Left ventricle myocardium inferior (tissue), 1 donor: ENCODE results near the gene LRRFIP2. TPM values are rescaled to one million over a fixed set of nuclear protein-coding genes. Genes with fewer than 3 reads are reported as not detected.

Experiments
- DNase-seq: peaks from one replicate; pipeline ENCODE4 v3.0.0-alpha.2; 2020
- H3K27ac ChIP-seq: fragments of 200-600 bp; replicated peaks from 2 replicates; pipeline ENCODE4 v1.8.0; 2021
- H3K27me3 ChIP-seq: fragments of 200-600 bp; 2 replicates; pipeline ENCODE4 v1.8.0; 2021; ENCODE audit warnings: low read depth
- H3K36me3 ChIP-seq: fragments of 200-600 bp; 2 replicates; pipeline ENCODE4 v1.8.0; 2021
- H3K4me1 ChIP-seq: fragments of 200-600 bp; 2 replicates; pipeline ENCODE4 v1.8.0; 2021
- H3K4me3 ChIP-seq: fragments of 200-600 bp; 2 replicates; pipeline ENCODE4 v1.8.0; 2021; ENCODE audit warnings: mild to moderate bottlenecking, moderate library complexity
- H3K9me3 ChIP-seq: fragments of 200-600 bp; replicated peaks from 2 replicates; pipeline ENCODE4 v1.8.0; 2021
- intact Hi-C: fragments of 100-400 bp; cut with micrococcal nuclease; formaldehyde crosslinking; loops from one replicate; pipeline ENCODE4 v1.11.0; 2022
- total RNA-seq: library from RNA; stranded (reverse); fragmentation: NEBNext Ultra II Directional; extraction: Animal tissue kit (Norgen Biotek cat#: 25700); gene quantifications from one replicate; pipeline ENCODE4 v1.2.1, GENCODE V29; 2021
- TF ChIP-seq, protein P1 (sequence below): fragments of 200-600 bp; IDR thresholded peaks from 2 replicates; pipeline ENCODE4 v1.8.0; 2021; ENCODE audit warnings: antibody characterized with exemption, mild to moderate bottlenecking, borderline replicate concordance
- donor health status: DM: no; HTN: yes; CAD: no; lungs with severe emphysema.

Gene LRRFIP2
- total RNA-seq, 1 donor from 2014 or later: 155 TPM

DNA sequence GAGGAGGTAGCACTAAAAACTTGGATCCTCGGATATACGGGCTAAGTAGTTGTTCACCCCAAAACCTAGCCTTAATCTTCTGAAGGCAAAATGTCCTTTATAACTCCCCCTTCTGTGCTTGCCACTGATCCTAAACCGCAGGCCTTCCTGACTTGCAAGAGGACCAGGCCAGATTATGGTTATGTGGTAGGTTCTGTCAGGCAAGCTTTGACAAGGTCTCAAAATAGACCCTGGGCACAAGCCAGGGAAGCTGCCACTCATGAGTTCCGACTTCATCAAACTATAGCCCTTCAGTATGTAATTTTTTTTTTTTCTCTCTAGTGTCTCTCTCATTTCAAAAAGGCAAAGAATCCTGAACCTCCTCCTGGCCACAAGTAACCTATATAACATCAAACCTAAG is 3.2 kb downstream of the LRRFIP2 start:
- peaks cover 25% of the 10 kb centered on the region for H3K36me3 ChIP-seq
- H3K27me3 ChIP-seq: no peaks in the 10 kb centered on the region
- DNase-seq: peak; percentile 44
- H3K9me3 ChIP-seq: no peaks in the 10 kb centered on the region
- peak overlapping the region; percentile 17 for H3K4me3 ChIP-seq
- TF ChIP-seq, protein P1, sequence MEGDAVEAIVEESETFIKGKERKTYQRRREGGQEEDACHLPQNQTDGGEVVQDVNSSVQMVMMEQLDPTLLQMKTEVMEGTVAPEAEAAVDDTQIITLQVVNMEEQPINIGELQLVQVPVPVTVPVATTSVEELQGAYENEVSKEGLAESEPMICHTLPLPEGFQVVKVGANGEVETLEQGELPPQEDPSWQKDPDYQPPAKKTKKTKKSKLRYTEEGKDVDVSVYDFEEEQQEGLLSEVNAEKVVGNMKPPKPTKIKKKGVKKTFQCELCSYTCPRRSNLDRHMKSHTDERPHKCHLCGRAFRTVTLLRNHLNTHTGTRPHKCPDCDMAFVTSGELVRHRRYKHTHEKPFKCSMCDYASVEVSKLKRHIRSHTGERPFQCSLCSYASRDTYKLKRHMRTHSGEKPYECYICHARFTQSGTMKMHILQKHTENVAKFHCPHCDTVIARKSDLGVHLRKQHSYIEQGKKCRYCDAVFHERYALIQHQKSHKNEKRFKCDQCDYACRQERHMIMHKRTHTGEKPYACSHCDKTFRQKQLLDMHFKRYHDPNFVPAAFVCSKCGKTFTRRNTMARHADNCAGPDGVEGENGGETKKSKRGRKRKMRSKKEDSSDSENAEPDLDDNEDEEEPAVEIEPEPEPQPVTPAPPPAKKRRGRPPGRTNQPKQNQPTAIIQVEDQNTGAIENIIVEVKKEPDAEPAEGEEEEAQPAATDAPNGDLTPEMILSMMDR: no peak
- intact Hi-C loops: no loop called here
- peak overlapping the region; percentile 81 for H3K27ac ChIP-seq
- peaks cover 79% of the 10 kb centered on the region for H3K4me1 ChIP-seq

DNA sequence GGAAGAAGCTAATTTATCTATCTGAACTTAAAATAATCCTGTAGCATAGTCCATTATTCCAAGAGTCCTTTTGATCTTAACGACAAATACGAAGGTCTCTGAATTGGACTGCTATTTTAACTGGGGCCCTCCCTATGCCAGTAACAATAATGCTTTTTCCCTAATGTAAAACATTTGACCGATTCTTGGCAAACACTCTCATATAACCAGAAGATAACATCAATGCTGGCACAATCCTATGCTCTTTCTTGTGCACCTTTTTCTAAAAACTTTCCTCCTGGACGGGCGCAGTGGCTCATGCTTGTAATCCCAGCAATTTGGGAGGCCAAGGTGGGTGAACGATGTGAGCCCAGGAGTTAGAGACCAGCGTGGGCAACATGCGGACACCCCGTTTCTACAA is 3.9 kb downstream of the LRRFIP2 start:
- no peak for DNase-seq
- H3K4me3 ChIP-seq: peak overlapping the region; percentile 17
- intact Hi-C loops: no loop called here
- no peaks in the 10 kb centered on the region for H3K9me3 ChIP-seq
- peak overlapping the region; percentile 81 for H3K27ac ChIP-seq
- no peaks in the 10 kb centered on the region for H3K27me3 ChIP-seq
- peaks cover 73% of the 10 kb centered on the region for H3K4me1 ChIP-seq
- TF ChIP-seq, protein P1: no peak
- H3K36me3 ChIP-seq: peaks cover 25% of the 10 kb centered on the region

DNA sequence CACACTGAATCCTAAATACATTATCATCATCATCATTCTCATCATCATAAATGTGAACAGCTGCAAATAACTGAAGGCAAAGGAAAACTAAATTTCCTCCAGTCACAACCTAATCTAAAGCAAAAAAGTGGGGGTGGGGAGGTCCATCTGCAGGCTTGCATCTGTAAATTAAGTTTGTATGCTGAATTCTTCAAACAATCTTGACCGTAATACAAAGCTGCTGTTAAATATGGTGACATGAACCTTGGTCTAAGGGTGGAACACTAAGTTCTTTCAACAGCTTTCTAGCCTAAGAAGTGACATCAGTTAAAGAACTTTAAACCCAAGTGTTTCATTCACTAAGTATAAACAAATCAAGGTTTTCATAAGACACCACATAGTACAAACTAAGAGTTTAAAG is 4.3 kb downstream of the LRRFIP2 start:
- Histone ChIP-seq H3K4me3 (peak overlapping the region; percentile 17), H3K4me1 (peaks cover 68% of the 10 kb centered on the region), H3K9me3 (no peaks in the 10 kb centered on the region), H3K36me3 (peaks cover 25% of the 10 kb centered on the region), H3K27me3 (no peaks in the 10 kb centered on the region), H3K27ac (peak overlapping the region; percentile 81)
- TF ChIP-seq, protein P1: no peak
- DNase-seq: no peak
- intact Hi-C loops: no loop called here

DNA sequence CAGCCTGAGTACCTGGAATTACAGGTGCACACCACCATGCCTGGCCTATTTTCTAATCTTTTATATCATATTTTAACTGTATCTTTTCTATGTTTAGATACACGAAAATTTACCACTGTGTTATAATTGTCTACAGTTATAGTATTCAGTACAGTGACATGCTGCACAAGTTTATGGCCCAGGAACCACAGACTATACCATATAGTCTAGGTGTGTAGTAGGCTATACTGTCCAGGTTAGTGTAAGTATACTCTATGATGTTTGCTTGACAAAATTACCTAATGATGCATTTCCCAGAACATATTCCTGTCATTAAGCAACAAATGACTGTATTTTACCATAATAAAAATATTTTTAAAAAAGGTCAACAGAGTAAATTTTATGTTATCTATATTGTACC is 5.5 kb downstream of the LRRFIP2 start:
- Histone ChIP-seq H3K4me1 (peaks cover 59% of the 10 kb centered on the region), H3K27me3 (no peaks in the 10 kb centered on the region), H3K4me3 (no peak overlapping the region), H3K9me3 (no peaks in the 10 kb centered on the region), H3K36me3 (peaks cover 25% of the 10 kb centered on the region), H3K27ac (peak overlapping the region; percentile 81)
- TF ChIP-seq, protein P1: no peak
- no peak for DNase-seq
- intact Hi-C loops: no loop called here

DNA sequence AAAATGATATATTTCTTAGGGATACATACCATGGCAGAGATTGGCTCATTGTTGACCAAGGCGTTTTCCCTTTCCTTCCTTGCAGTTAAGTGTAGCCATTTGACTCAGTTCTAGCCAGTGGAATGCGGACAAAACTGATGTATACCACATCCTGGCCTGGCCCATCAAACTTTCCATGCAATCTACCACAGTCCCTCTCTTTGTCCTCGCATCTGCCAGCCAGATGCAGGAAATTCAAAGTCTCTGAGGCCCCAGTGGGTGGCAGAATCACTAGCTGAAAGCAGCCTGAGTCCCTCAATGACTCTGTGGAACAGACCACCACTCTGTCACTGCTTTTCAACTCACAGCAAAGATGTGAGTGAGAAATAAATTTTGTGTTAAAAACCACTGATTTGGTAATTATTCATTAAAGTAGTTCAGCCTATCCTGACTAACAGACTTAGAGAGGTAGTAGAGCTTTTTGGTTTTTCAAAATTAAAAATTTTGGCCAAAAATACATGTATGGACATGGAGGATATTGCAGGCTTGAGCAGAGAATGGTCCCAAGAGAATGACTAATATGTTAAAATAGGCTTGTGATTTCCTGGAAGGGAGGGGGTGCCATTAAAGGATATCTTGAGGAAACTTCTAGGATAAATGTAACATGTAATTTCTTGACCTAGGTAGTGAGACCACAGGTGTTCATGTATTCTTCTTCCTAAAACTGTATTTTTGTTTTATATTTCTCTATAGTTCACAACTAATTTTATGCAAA is 10.9 kb downstream of the LRRFIP2 start:
- H3K9me3 ChIP-seq: no peaks in the 10 kb centered on the region
- peaks cover 27% of the 10 kb centered on the region for H3K36me3 ChIP-seq
- TF ChIP-seq, protein P1: no peak
- no peak for DNase-seq
- no peak overlapping the region for H3K4me3 ChIP-seq
- no peaks in the 10 kb centered on the region for H3K27me3 ChIP-seq
- peaks cover 23% of the 10 kb centered on the region for H3K4me1 ChIP-seq
- no peak overlapping the region for H3K27ac ChIP-seq
- intact Hi-C loops: no loop called here
